Dedifferentiated amniotic fluid mesenchymal stem cell (primary cell): ENCODE measurements around the gene GNA14.
A peak's percentile ranks its signal among the peaks of the same experiment; 100 is the strongest.
"Not testable (repeated sequence)": the region's sequence is repeated elsewhere in the genome, so short reads cannot be mapped to it uniquely, and the experiment has no call there.

ENCODE experiments used
- DNase-seq: peaks from one replicate; pipeline ENCODE4 v3.0.0-alpha.2; 2016; ENCODE audit errors: extremely low spot score

The GNA14 gene

GRCh38 chr9:77534376-77535057 is 113.6 kb downstream of the GNA14 start:
- no peak for DNase-seq

GRCh38 chr9:77533671-77534070 is 114.5 kb downstream of the GNA14 start:
- DNase-seq: no peak

- no peak for DNase-seq
Measured at GRCh38 chr9:77532607-77533006, 115.5 kb downstream of the GNA14 start.

- no peak for DNase-seq
Measured at GRCh38 chr9:77531400-77531799, 116.7 kb downstream of the GNA14 start.

- no peak for DNase-seq
Measured at GRCh38 chr9:77523891-77524290, 124.2 kb downstream of the GNA14 start.

GRCh38 chr9:77521091-77521490 is 127.0 kb downstream of the GNA14 start:
- DNase-seq: no peak

- no peak for DNase-seq
Measured at GRCh38 chr9:77518688-77519087, 129.4 kb downstream of the GNA14 start.

- no peak for DNase-seq
Measured at GRCh38 chr9:77516781-77517180, 131.3 kb downstream of the GNA14 start.

GRCh38 chr9:77514886-77515711 is 133.0 kb downstream of the GNA14 start:
- DNase-seq: peak; percentile 69

GRCh38 chr9:77513457-77513856 is 134.7 kb downstream of the GNA14 start:
- no peak for DNase-seq

- no peak for DNase-seq
Measured at GRCh38 chr9:77512876-77513275, 135.2 kb downstream of the GNA14 start.

GRCh38 chr9:77511525-77511924 is 136.6 kb downstream of the GNA14 start:
- DNase-seq: no peak

- DNase-seq: no peak
Measured at GRCh38 chr9:77510666-77511065, 137.5 kb downstream of the GNA14 start.

- no peak for DNase-seq
Measured at GRCh38 chr9:77508396-77508795, 139.7 kb downstream of the GNA14 start.

GRCh38 chr9:77507212-77507961 is 140.7 kb downstream of the GNA14 start:
- DNase-seq: no peak

GRCh38 chr9:77505232-77505631 is 142.9 kb downstream of the GNA14 start:
- no peak for DNase-seq

- DNase-seq: no peak
Measured at GRCh38 chr9:77502568-77502967, 145.6 kb downstream of the GNA14 start.

GRCh38 chr9:77498891-77499290 is 149.2 kb downstream of the GNA14 start:
- DNase-seq: peak; percentile 28

GRCh38 chr9:77497322-77498198 is 150.6 kb downstream of the GNA14 start:
- no peak for DNase-seq

GRCh38 chr9:77495834-77496671 is 152.1 kb downstream of the GNA14 start:
- peak; percentile 85 for DNase-seq

GRCh38 chr9:77490279-77490678 is 157.8 kb downstream of the GNA14 start:
- DNase-seq: not testable (repeated sequence)
